Myocyte (in vitro differentiated cells): Measurements from ENCODE around the gene MGAT1. TPM values are rescaled to one million over a fixed set of nuclear protein-coding genes. Genes with fewer than 3 reads are reported as not detected.
"Not testable (repeated sequence)": the region's sequence is repeated elsewhere in the genome, so short reads cannot be mapped to it uniquely, and the experiment has no call there.

Source experiments
- DNase-seq: peaks from one replicate; pipeline ENCODE4 v3.0.0-alpha.2; 2012; ENCODE audit warnings: low read depth
- total RNA-seq: library from RNA; depleted of rRNA; stranded (reverse); fragments of >200 nt; gene quantifications from 2 replicates; pipeline ENCODE4 v1.2.3, GENCODE V29; 2014

The MGAT1 gene
- total RNA-seq, 1 donor from 2014 or later: 120 TPM

GRCh38 chr5:180786531-180787398, 15.8 kb downstream of the MGAT1 start:
- DNase-seq: peak; percentile 89

GRCh38 chr5:180785794-180786221, 16.8 kb downstream of the MGAT1 start:
- peak; percentile 97 for DNase-seq

- peak; percentile 86 for DNase-seq
These were observed 17.4 kb downstream of the MGAT1 start for GRCh38 chr5:180785121-180785781.

GRCh38 chr5:180784497-180785097, 18.0 kb downstream of the MGAT1 start:
- DNase-seq: peak; percentile 87

GRCh38 chr5:180783340-180784052, 19.1 kb downstream of the MGAT1 start:
- DNase-seq: no peak

- no peak for DNase-seq
These were observed 19.9 kb downstream of the MGAT1 start for GRCh38 chr5:180782748-180783147.

GRCh38 chr5:180781900-180782326, 20.7 kb downstream of the MGAT1 start:
- not testable (repeated sequence) for DNase-seq

GRCh38 chr5:180779985-180780610, 22.5 kb downstream of the MGAT1 start:
- no peak for DNase-seq

GRCh38 chr5:180777475-180777874, 25.1 kb downstream of the MGAT1 start:
- DNase-seq: no peak

GRCh38 chr5:180776376-180776775, 26.2 kb downstream of the MGAT1 start:
- DNase-seq: no peak

- DNase-seq: no peak
These were observed 27.0 kb downstream of the MGAT1 start for GRCh38 chr5:180775624-180776023.

GRCh38 chr5:180771839-180772238, 30.8 kb downstream of the MGAT1 start:
- DNase-seq: no peak

- DNase-seq: no peak
These were observed 32.8 kb downstream of the MGAT1 start for GRCh38 chr5:180769821-180770220.

GRCh38 chr5:180755601-180756000, 47.0 kb downstream of the MGAT1 start:
- DNase-seq: no peak

- no peak for DNase-seq
These were observed 58.4 kb downstream of the MGAT1 start for GRCh38 chr5:180744253-180744652.

- DNase-seq: no peak
These were observed 59.9 kb downstream of the MGAT1 start for GRCh38 chr5:180742727-180743126.

GRCh38 chr5:180740953-180741352, 61.7 kb downstream of the MGAT1 start:
- DNase-seq: not testable (repeated sequence)

- no peak for DNase-seq
These were observed 62.6 kb downstream of the MGAT1 start, which contains the start of gene OR2Y1 for GRCh38 chr5:180739958-180740357. TSS of gene OR2Y1 (minus strand) at chr5:180740058. CDS start at chr5:180740058, 0 bp downstream.

GRCh38 chr5:180739271-180739670, 63.3 kb downstream of the MGAT1 start:
- peak; percentile 13 for DNase-seq

- DNase-seq: no peak
These were observed 66.1 kb downstream of the MGAT1 start for GRCh38 chr5:180736536-180736935.
